GM18858 (cell line): Measurements from ENCODE around the gene FAHD1.
"Not testable (repeated sequence)": the region's sequence is repeated elsewhere in the genome, so short reads cannot be mapped to it uniquely, and the experiment has no call there.

Experiments used
- ATAC-seq: cut with Tn5 transposase; IDR thresholded peaks from one replicate; pipeline ENCODE4 v1.9.1; 2021; ENCODE audit not compliant: unreplicated experiment

FAHD1 gene

DNA sequence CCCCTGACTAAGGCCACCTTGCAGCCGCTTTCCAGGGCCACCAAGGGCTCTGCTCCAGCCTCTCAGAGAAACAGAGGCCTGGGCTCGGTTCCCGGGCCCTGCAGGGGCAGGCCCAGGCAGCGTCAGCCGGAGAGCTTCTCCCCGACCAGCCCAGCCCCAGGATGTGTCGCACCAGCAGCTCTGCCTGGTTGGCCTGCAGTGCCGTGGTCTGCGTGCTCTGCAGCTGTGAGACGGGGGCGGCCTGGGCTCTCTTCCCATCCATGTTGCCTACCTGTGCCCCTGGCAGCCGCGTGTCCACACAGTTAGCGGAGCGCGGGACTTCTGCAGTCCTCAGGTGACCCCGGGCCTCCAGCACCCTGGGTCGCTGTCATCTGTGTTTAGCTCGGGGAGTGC, 38.3 kb upstream of the FAHD1 start:
- ATAC-seq, result no peak

- ATAC-seq, result no peak
Measured at GRCh38 chr16:1789643-1790045, 37.4 kb upstream of the FAHD1 start.

DNA sequence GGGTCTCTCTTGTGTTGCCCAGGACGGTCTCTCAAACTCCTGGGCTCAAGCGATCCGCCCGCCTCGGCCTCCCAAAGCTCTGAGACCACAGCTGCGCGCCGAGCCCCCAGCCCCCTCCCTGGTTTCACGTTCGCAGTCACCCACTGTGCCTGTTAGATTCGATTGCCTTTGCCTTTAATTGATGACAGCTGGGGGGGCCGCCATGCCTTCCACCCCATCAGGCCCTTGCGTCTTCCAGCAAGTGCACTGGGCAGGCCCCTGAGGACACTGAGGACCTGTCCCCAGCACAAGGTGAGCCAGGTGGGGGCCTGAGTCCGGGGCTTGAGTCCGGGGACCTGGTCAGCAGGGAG, 36.8 kb upstream of the FAHD1 start:
- no peak for ATAC-seq

DNA sequence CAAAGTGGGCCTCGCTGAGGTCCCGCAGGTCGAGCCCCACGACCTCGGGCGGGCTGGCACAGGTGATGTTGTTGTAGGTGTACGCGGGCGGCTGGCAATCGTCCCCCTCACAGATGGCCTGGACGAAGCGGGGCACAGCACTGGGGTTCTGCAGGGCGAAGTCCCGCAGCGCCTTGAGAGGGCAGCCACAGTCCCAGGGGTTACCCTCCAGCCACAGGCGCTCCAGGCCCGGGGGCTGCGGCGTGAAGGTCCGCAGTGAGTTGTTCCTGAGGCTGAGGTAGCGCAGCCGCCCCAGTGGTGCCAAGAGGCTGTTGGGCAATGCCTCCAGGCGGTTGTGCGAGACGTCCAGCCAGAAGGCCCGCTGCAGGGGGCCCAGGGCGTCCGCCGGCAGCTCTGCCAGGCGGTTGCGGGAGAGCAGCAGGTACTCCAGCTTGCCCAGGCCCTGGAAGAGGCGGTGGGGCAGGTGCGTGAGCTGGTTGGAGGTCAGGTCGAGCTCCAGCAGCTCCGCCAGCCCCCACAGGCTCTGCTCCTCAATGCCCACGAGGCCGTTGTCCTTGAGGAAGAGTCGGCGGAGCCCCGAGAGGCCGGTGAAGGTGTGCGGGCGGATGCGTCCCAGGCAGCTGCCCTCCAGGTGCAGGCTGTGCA, 36.3 kb upstream of the FAHD1 start:
- no peak for ATAC-seq

GRCh38 chr16:1791256-1791942, 35.6 kb upstream of the FAHD1 start:
- no peak for ATAC-seq

- ATAC-seq, result no peak
Measured at GRCh38 chr16:1791943-1792812, 34.8 kb upstream of the FAHD1 start.

DNA sequence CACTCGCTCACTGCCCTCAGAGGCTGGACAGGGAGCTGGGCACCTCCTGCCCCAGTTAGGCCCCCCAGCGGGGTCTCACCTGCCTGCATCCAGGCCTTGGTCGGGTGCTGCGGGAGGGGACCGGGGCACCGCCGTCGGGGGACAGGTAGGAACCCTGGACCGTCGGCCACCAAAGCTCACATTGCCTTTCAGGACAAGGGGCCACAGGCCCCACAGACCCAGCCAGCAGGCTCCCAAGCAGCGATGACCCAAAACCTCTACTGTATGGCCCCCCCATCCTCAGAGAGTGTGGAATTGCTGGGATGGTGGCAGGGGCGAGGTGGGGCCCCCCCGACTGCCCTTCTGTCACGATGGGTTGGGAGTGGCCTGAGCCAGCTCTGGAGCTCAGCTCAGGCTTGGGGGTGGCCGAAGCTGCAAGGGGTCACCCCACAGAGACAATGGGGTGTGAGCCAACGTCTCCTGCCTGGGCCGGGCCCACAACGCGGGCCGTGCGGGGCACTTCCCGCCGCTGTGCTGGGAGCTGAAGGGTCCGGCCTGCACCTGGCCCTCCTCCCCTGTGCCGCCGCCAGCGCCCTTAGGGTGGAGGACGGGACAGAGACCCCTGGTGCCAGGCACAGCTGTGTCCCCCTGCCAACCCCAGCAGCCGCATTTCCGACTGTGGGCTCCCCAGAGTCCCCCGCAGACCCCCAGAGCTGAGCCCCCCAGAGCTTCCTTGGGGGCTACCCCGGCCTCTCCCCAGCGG, 34.0 kb upstream of the FAHD1 start:
- no peak for ATAC-seq

- no peak for ATAC-seq
Measured at GRCh38 chr16:1793578-1794220, 33.3 kb upstream of the FAHD1 start, which contains the start of gene IGFALS. Gene IGFALS (minus strand): TSS chr16:1793705. CDS start chr16:1793652, 53 bp downstream.

GRCh38 chr16:1794221-1794871, 32.7 kb upstream of the FAHD1 start:
- no peak for ATAC-seq

GRCh38 chr16:1794908-1795666, 31.9 kb upstream of the FAHD1 start:
- ATAC-seq, result no peak

- not testable (repeated sequence) for ATAC-seq
Measured at GRCh38 chr16:1799263-1799662, 27.7 kb upstream of the FAHD1 start.

- ATAC-seq, result no peak
Measured at GRCh38 chr16:1800701-1801100, 26.3 kb upstream of the FAHD1 start.

DNA sequence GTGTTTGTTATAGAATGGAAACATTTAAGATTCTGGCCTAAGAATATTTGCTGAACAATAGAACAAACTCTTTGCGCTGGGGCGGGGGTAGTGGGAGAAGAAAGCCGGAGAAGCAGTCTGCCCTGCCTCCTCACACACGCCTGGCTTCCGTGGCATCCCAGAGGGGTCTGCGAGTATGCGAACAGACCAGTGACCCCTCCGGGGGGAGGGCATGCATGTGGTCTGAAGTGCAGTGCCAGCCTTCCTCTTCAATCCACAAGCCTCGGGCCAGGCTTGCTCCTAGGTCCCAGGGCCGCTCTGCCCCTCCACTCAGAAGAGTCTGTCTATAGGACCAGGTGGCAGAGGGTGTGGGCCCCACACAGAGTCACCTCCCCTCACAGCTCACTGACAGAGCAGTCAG, 19.4 kb upstream of the FAHD1 start:
- no peak for ATAC-seq

DNA sequence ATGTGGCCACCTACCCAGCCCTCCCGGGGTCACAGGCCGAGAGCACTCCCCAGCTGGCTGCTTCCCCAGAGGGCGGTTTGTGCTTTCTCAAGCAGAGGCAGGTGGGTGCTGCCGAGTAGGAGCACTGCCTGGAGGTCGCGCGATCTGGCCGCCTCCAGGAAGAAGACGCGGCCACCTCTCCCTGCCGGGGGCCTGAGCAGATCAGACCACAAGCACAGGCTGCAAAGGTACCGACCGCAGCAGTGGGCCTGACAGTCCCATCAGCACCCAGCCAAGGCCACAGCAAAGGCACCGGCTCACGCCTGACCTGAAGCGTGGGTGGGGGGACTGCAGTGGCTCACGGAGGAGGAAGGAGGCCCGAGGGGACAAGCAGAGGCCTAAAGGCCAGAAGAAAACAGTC, 18.3 kb upstream of the FAHD1 start:
- no peak for ATAC-seq

- no peak for ATAC-seq
Measured at GRCh38 chr16:1809281-1809801, 17.7 kb upstream of the FAHD1 start.

- no peak for ATAC-seq
Measured at GRCh38 chr16:1810106-1810505, 16.9 kb upstream of the FAHD1 start.

DNA sequence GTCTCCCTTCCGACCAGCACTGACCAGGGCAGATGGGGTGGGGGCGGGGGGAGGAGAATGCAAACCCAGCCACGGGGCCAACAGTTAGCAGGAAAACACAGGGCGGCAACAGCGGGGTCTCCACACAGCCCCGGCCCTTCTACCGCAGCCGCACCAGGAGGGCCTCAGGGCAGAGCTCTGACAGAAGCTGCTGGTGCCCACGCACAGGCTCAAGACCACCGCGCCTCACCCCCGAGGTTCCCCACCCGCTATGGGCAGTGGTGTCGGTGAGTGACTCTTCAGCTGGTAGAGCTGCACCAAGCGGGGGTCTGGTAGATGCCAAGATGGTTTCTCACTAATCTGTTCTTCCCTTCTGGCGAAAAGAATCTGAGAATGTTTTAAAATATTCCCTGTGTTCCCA, 16.5 kb upstream of the FAHD1 start:
- no peak for ATAC-seq

- no peak for ATAC-seq
Measured at GRCh38 chr16:1812732-1813163, 14.3 kb upstream of the FAHD1 start.

DNA sequence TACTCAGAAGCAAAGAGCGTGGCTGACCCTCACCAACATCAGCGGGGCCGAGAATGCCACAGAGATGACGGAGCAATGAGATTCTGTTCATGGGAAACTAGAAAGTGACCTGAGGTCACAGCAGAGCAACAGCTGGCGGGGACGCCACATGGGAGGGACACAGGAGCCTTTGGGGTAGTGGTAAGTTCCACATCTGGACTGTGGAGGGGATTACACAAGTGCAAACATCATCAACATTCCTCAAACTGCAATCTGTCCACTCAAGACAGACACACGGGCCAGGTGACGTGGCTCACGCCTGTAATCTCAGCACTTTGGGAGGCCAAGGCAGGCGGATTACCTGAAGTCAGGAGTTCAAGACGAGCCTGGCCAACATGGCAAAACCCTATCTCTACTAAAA, 11.5 kb upstream of the FAHD1 start:
- ATAC-seq, result no peak
